ENCODE measurements around the gene FAM199X.

DNA sequence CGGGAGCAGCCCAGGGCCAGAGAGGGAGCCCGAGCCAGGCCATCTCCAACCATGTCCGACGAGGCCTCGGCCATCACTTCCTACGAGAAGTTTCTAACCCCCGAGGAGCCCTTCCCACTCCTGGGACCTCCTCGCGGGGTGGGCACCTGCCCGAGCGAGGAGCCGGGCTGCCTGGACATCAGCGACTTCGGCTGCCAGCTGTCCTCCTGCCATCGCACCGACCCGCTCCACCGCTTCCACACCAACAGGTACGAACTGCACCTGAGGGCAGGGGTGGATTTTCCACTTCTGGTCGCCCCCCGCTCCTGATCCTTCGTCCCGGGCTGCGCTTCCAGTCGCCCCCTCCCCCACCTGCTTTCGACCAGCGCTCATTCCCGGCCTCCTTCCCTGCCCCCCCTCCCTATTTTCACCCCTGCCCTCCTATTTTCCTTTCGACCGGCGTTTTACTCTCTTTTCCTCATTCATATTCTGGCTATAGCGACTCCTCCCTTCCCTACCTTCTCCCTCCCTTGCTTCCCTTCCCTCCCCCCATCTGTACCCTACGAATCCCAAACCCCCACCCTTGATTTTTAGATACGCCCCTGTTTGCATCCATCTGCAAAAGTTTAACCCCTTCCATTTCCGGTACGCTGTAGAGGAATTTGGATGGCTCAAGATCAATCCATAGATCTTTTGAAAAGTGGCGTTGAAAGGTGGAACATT, 633 bp downstream of the FAM199X start:
- TF ChIP-seq, protein P1, sequence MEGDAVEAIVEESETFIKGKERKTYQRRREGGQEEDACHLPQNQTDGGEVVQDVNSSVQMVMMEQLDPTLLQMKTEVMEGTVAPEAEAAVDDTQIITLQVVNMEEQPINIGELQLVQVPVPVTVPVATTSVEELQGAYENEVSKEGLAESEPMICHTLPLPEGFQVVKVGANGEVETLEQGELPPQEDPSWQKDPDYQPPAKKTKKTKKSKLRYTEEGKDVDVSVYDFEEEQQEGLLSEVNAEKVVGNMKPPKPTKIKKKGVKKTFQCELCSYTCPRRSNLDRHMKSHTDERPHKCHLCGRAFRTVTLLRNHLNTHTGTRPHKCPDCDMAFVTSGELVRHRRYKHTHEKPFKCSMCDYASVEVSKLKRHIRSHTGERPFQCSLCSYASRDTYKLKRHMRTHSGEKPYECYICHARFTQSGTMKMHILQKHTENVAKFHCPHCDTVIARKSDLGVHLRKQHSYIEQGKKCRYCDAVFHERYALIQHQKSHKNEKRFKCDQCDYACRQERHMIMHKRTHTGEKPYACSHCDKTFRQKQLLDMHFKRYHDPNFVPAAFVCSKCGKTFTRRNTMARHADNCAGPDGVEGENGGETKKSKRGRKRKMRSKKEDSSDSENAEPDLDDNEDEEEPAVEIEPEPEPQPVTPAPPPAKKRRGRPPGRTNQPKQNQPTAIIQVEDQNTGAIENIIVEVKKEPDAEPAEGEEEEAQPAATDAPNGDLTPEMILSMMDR (conservative IDR thresholded peaks at IDR 0.05 in 1 of 2, IDR thresholded peaks at IDR 0.05 in 1 of 2; ENCODE audit: low read depth in 1 of 2, low read length in 2 of 2) = no peak
- TF ChIP-seq EZH2 (IDR thresholded peaks at IDR 0.05; ENCODE audit: low read length, missing control alignments) = no peak

All from fibroblast of lung (primary cell).